NCI-H748 (cell line): ENCODE data around the gene PSG7.
"Not testable (repeated sequence)": the region's sequence is repeated elsewhere in the genome, so short reads cannot be mapped to it uniquely, and the experiment has no call there.

ENCODE experiments used
- DNase-seq: peaks from one replicate; lab custom pipeline; 2025; ENCODE audit not compliant: unreplicated experiment; lab: John Stamatoyannopoulos, UW

Gene PSG7

GRCh38 chr19:42937107-42937506 lies at the start of gene PSG7:
PSG7 (minus strand) TSS chr19:42937207; CDS start chr19:42937076, 131 bp downstream.
- not testable (repeated sequence) for DNase-seq

GRCh38 chr19:42985588-42985987 lies 48.6 kb upstream of the PSG7 start:
- DNase-seq: no peak

- DNase-seq: not testable (repeated sequence)
Observed at GRCh38 chr19:42982111-42982510, 45.1 kb upstream of the PSG7 start.

- not testable (repeated sequence) for DNase-seq
Observed at GRCh38 chr19:42971451-42971850, 34.4 kb upstream of the PSG7 start.

- no peak for DNase-seq
Observed at GRCh38 chr19:42965176-42965575, 28.2 kb upstream of the PSG7 start.

GRCh38 chr19:42961119-42961518 lies 24.1 kb upstream of the PSG7 start:
- DNase-seq: no peak

GRCh38 chr19:42952126-42952525 lies 15.1 kb upstream of the PSG7 start:
- DNase-seq: not testable (repeated sequence)

DNA sequence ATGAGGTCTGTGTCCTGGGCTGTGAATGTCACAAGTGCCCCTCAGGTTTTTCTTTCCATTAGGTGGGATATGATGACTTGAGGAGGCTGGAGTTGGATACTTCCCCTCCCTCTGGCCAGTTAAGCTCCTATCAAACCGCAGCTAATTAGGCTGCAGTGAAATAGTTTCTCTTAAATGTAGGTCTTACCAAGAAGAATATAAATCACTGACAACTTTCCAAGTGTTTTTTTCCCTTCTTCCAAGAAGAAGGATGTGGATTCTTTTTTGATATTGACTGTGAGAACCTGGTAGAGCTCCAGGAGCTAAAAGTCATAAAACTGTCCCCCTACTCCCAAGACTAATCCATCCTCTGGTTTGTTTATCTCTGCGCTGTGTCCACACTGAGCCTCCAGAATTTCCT lies 14.5 kb upstream of the PSG7 start:
- DNase-seq: not testable (repeated sequence)

GRCh38 chr19:42942187-42942789 lies 5.3 kb upstream of the PSG7 start:
- DNase-seq: no peak

- DNase-seq: not testable (repeated sequence)
Observed at GRCh38 chr19:42934726-42935125, 2.3 kb downstream of the PSG7 start.

DNA sequence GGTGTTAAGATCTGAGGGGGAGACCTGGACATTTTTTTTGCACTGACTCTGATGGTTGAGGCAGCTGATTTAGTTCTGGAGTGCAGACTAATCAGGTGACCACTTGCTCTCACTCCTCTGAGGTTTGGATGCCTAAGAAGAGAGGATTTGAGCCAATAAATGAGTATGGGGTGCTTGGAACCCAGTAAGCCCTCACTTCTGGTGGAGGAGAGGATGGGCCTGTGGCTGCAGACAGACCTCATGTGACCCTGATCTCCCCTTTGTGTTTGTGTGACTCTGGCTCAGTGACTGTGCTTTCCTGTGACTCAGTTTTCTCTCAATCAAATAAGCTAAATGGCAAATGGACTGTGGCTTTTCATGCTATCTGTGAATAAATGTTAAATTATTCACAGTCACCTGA lies 2.8 kb downstream of the PSG7 start:
- DNase-seq: not testable (repeated sequence)

- not testable (repeated sequence) for DNase-seq
Observed at GRCh38 chr19:42933412-42933811, 3.6 kb downstream of the PSG7 start.

GRCh38 chr19:42932485-42933101 lies 4.4 kb downstream of the PSG7 start:
- DNase-seq: not testable (repeated sequence)

DNA sequence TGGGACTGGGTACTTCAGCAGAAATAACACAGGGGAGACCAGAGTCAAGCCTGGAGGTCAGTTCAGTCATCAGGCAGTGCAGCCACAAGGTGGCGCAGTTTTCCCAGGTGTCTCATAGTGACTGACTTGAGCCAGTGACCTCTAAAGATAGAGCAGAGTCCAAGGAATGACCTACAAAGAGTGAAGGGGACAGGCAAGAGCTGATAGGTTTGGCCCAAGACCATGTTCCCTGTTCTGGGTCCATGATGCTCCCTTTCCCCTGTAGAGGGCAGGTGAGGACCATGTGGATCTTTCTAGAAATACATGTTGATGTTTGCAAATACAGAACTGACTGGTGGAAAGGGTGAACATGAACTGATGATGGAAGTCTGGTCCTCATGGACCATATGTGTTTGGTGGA lies 6.8 kb downstream of the PSG7 start:
- DNase-seq: peak; percentile 48

GRCh38 chr19:42928896-42929295 lies 8.1 kb downstream of the PSG7 start:
- DNase-seq: no peak

DNA sequence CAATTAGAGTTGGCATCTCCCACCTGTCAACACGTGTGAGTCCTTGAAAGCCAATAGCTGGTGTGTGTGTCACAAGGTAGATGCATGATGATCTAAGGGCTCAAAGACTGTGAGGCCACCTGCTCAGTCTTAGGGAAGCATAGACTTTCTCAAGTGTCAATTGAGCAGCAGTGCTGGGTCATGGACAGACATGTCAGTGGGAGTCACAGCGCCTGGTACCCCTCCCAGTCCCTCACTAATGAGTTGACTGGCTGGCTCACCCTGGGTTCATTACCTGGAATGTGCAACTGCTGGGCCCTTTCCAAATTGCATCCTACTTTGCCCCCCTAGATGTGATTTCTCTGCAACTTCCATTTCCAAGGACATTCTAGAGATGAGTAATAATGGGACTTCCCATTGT lies 10.2 kb downstream of the PSG7 start:
- no peak for DNase-seq

DNA sequence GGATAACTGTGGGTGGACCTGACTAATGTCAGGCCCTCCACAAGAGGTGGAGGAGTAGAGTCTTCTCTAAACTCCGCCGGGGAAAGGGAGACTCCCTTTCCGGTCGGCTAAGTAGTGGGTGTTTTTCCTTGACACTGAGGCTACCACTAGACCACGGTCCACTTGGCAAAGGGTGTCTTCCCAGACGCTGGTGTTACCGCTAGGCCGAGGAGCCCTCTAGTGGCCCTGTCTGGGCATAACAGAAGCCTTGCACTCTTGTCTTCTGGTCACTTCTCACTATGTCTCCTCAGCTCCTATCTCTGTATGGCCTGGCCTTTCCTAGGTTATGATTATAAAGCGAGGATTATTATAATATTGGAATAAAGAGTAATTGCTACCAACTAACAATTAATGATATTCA lies 13.9 kb downstream of the PSG7 start:
- peak; percentile 60 for DNase-seq

DNA sequence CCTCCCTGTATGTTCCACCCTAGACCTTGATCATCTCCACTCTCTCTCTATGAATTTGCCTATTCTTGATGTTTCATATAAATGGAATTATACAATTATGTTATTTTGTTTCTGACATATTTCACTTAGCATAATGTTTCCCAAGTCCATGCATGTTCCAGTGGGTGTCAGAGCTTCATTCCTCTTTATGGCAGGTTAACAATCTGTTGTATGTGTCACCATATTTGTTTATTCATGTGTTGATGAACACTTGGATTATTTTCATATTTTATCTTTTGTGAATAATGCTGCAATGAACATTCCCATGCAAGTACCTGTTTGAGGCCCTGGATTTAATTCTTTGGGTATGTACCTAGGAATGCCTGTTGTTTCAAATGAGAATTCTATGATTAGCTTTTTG lies 16.0 kb downstream of the PSG7 start:
- DNase-seq: not testable (repeated sequence)

- DNase-seq: peak; percentile 45
Observed at GRCh38 chr19:42919757-42920079, 17.3 kb downstream of the PSG7 start.

- DNase-seq: peak; percentile 45
Observed at GRCh38 chr19:42919070-42919756, 17.8 kb downstream of the PSG7 start.

- not testable (repeated sequence) for DNase-seq
Observed at GRCh38 chr19:42918377-42919069, 18.5 kb downstream of the PSG7 start.

DNA sequence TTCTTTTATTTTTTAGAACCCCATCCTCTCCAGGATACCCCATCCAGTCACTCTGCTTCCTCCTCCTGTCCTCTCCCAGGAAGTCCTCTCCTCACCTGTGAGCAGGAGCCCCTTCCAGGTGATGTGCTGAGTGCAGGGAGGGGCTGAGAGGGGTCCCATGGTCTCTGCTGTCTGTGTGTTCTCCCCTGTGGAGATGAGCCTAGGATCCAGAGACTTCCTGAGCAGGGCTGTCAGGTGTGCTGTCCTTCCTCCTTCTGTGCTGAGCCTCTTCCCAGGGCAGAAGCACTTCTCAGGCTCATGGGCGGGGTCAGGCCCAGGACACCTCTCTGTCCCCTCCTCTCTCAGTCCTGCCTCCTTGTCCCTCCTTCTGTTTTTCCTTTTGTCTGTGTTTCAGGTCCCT lies 19.4 kb downstream of the PSG7 start, which contains the start of gene PSG6:
Gene PSG6, minus strand, starts transcription at position 261 of the 400 bp plus-strand sequence. Its CDS starts 102 bp downstream, at position 159.
- DNase-seq: not testable (repeated sequence)
